HG03439 (cell line): ENCODE data around the gene REELD1.

Experiments used
- ATAC-seq: cut with Tn5 transposase; IDR thresholded peaks from one replicate; pipeline ENCODE4 v1.9.1; 2021; ENCODE audit warnings: mild to moderate bottlenecking, moderate library complexity; ENCODE audit not compliant: unreplicated experiment

Gene REELD1

DNA sequence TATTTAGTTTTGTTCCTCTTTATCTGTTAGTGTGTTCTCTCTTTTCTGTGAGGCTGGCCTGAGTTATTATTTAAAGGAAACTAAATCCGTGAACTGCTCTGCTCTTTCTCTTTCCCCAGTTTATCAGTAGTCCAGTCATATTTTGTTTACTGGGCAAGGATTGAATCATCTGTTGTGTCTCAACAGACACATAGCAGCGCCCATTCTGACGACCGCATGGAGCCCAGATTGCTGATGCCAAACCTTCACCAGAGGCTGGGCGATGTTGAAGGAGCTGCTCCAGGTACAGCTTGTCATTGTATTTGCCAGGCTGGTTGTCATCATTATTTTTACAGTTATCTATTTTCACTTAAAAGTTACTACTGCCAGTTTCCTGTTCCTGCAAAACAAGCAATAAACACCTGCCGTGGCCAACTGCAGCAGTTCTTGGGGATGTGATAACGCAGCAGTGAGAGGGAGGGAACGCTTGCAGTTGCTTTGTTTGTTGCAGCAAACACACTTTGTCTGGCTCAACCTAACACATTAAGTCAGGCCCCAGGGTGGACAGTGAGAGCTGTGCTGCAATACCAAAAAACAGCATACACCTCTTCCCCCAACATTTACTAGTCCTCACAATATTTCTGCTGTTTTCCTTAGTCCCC lies 10.1 kb downstream of the REELD1 start:
- ATAC-seq = no peak

DNA sequence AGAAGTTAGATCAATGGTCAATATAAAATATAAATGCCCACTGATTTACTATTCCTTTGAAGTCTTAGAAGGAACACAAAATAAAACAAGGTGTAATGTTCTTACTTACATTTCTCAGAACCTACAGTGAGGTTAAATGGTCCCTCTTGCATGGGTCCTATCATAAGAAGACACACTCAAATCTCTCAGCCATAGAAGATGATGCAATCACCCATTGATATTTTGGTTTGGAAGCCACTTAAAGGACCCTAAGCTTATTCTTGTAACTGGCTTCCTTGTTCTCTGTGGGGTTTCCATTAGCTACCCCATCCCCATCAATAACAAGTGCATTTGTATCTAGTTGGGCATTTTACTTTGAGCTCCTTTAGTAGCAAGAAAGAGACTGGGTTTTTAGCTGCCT lies 15.1 kb downstream of the REELD1 start:
- no peak for ATAC-seq

DNA sequence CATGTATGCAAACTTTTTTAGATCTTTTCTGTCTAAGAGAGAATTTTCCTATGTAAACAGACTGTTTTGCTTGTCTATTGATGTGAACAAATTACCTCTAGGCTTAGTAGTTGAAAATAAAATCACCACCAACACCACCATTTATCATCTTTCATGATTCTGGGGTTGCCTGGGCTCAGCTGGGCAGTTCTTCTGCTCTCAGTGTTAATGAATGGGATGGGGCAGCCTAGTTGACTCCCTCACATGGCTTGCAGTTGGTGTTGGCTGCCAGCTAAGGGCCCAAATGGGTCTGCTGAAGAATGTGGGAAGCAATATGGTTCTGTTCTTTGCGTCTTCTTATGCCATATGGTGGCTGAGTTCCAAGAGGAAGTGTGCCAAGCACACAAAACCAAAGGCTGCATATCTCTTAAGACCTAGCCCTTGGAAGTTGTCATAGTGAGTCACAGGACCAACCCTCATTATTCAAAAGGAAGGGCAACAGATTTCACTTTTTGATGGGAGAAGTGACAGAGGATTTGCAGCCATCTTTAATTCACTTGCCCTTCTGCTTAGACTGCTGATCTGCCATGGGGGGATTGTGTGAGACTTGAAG lies 17.9 kb downstream of the REELD1 start:
- ATAC-seq = no peak

DNA sequence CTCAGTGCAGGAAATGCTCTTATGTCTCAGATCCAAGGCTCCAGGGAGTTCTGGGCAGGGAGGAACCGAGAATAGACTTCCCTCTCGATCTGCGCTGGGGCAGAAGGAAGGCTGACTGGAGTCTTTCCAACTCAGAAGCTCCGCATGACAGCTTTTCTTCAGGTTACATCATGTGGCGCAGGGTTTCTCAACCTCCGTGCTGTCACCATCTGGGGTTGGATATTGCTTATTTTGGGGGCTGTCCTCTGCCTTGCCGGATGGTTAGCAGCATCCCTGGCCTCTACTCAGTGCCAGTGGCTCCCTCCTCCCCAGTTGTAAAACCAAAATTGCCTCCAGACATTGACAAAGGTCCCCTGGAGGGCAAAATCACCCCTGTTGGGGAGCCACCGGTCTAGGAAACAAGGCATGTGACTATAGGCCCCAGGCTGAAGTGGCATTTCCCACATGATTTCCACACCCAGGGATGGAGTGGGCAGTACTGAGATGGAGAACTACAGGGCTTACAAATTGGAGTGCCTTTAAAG lies 21.4 kb downstream of the REELD1 start:
- no peak for ATAC-seq

DNA sequence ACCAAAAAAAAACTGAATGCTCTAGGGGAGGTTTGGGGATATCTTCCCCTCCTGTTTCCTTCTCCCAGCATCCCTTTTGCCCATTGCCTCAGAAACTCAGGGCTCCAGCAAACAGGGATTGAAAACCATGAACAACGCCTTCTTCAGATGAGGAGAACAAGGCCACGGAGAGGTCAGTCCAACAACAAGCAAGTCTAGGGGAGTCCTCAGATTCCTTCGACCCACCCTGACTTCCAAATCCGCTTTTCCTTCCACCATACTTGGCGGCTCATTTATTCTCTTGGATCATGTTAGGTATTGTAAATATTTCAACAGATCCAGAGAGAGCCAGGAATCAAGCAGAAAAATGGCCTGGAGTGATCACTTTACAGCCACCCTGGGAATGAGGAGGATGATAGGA lies 21.9 kb downstream of the REELD1 start:
- ATAC-seq = no peak

DNA sequence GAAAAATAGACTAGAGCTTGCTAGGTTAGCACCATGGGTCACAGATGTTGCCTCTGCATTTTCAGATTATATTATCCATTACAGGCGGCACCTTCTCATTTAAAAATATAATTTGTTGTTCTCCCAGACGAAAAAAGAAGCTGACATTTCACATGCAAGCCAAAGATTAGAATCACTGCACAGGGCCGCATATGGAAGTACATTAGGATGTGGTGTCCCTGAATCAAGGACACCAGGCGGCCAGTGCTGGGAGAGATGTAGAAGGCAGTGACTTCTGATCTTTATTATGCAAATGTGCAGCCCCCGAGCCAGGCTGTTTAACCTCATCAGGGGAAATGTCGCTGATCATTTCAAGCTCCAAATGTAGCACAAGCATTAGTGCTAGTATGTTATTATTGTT lies 22.8 kb downstream of the REELD1 start:
- no peak for ATAC-seq

DNA sequence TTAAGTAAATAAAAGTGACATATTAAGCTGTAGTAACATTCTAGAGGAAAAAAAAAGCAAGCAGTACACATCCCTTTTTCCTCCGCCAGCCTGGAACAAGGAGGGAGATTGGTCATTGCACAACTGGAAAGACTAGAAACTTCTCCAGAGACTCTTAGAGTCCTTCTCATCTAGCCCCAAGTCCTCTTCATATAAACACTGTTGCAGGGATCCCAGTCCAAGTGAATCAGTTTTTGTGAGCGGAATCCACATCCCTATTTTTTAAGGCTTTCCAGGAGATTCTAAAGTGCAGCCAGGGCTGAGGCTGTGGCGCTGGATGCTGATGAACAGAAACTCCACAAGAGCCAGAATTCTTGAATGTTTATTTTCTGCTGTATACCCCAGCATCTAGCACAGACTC lies 23.8 kb downstream of the REELD1 start:
- no peak for ATAC-seq

DNA sequence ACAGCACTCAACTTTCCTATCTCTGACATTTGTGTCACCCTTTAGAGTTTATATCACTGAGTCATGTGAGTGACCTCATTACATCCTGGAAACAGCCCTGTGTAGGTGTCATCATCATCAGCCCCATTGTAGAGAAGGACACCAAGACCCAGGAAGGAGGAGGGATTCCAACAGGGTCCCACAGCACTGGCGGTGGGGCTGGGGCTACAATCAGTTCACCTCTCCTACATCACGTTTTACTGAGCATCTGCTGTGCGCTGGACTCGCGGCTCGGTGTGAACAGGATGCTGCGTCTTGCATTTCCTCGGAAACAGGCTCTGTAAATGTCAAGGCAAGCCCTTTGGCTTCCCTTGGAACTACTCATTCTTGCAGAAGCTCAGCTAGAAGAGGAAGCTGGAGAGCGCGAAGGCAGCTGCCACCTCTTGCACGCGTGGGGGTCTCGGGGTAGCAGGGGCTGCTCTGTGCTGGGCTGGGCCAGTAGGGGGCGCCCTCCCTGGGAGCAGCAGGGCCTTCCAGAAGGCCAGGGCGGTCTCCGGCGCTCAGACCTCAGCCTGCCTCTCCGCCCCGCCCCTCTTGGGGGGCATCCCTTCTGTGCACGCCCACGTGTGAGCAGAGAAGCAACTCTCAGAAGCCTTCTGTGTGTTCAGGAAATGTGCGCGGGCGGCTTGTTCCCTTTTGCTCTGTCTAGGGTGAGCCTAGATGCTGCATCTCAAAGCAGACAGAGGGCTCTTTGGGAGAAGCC lies 29.0 kb downstream of the REELD1 start:
- ATAC-seq = peak; percentile 90

DNA sequence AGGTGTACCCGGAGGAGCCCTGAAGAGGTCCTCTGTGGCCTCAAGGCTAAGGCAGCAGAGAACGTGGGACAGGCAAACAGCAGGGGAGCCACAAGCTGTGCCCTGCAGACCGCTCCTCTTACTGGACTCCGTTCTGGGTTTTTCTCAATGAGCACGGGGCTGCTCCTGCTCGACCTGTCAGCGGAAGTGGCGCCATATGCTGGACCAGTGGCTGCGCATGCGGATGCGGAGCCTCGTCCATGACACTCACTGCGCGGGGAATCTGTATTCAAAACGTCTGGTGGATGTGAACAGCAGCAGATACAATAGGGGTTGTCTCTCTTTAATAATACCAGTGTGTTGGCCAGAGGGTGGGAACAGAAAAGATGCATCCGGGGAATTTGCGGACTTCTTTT lies 29.5 kb downstream of the REELD1 start:
- ATAC-seq = no peak

DNA sequence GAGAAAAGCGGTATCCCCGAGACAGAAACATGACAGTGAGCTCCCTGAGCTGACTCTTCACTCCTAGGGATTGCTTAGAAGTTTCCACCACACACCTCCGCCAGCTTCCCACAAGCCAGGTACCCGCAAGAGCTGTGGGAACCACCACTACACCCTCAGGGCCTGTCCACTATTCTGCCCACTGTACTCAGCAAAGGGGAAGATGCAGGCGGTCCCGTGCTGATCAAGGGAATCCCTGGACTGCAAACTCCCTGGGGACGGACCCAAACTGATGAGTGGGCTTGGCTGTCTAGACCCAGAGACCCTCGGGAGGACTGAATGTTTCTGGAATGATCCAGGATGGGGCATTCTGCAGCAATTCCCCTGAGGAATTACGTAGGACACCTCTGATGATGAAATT lies 30.2 kb downstream of the REELD1 start:
- ATAC-seq = no peak

DNA sequence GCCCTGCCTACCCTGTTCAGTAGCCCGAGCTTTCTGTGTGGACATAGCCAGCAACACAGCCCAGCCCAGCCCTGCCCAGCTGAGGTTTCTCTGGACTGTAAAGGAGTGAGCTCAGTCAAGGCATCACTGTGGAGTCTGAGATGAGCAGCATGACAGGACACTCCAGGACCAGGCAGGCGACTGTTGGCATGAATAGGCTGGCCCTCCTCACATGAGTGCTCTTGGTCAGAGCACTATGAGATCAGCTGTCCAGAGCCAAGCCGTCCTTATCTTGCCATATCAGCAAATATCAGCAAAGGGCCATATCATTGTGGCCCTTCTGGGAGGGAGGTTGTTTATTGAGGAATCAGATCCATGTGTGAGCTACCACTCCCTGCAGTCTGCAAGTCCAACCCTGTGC lies 30.9 kb downstream of the REELD1 start:
- no peak for ATAC-seq

DNA sequence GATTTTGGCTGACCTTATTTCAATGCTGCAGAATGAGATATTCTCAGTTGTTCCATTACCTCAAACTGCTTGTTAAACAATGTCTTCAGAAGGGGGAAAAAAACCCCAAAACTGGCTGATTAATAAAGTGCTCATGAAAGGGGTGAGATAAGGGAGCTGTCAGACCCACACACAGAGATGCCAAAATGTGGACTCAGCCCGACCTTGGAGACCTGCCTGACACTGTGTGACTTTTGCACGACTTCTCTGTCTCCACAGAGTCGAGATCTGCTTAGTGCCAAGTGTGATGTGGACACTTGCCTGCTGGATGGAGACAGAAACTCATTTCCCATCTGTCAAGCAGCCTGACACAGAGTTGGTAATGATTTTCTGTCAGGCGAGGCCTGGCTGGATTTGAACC lies 31.5 kb downstream of the REELD1 start:
- no peak for ATAC-seq

DNA sequence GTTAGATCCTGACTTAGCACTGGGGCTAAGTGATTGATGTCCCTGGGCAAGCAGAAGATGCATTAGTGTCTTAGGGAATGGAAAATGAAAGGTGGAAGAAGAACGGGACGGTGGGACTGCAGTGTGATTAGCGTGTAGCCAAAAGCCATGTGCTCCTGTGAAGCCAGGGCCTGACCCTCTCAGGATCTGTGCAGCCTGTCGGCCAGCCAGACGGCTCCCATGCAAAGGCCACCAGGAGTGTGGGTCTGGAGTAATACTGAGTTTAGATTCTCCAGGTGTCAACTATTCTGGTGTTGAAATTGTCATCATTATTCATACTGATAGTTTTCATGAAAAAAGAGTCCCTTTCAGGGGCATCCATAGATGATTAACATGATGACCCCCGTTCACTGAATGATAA lies 32.0 kb downstream of the REELD1 start:
- no peak for ATAC-seq

DNA sequence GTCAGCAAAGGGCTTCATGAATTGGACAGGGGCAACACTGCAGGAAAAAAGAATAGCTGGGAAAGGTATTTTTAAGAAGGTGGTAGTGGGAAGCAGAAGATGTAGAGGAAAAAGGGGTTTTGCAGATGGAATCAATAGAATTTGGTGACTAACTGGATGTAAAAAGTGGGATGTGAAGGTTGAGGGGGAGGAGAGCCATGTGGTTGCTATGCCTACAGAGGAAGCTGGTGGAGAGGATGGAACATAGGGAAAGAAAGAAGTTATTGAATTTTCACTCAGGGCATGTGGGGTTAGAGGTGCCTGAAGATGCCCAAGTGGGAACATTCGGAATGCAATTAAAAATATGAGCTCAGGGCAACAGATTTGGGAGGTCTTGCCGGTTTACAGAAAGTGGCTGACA lies 33.0 kb downstream of the REELD1 start:
- ATAC-seq = no peak

DNA sequence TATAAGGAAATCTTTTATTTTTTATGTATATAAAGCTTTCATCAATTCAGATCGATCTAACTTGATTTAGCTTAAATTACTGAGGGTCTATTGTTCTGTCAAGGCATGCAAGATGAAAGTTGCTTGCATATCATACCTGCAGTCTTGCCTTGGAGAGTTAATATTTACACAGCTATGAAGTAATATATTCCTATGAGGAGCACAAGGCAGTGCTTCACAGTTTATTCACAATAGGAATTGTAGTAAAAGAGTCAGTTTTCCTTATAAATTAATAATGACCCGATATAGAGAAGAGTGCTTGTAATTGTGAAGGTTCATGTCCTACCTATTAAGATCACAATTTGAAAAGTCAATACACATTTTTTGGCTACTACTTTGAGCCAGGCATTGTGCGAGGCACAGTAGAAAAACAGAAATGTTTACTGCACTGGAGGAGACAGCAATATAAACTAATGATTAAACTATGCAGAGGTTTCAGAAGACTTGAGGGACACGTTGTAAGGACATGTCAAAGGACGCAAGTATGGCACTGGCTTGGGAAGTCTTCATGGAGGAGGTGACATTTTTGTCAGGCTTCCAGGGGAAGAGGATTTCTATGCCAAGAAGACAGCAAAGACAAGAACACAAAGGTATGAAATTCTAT lies 38.8 kb downstream of the REELD1 start:
- no peak for ATAC-seq

DNA sequence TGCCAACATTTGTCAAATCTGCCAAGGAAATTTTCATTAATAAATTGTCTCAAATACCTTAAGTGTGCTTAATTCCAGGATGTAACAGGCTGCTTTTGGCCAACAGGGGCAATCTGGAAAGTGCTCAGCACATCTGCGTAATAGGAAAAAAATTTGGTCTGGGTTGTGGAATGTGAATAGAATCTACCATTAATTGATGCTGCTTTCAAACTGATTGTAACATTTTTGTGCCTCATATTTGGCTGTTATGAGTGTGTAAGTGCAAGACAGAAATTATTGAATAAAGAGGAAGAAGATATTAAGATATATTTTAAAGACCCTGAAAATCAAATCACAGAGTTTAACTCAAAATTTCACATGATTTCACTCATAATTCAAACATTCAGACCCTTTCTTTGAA lies 41.1 kb downstream of the REELD1 start:
- no peak for ATAC-seq

DNA sequence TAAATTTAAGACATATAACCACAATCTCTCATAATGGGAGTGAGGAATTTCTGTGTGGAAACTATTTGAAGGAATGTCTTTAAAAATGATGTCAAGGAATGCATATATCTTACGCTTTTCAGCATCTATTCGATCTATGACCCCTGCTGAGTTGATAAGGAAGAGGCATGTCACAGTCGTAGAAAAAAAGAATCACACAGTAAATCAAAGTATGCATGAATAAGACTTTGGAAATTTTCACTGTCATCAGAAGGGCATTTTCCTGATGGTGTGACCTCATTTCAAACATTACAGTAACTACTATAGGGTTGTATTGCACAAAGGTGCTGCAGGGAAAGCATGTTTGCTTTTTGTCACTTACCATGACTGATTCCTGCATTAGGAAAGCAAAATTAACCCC lies 41.5 kb downstream of the REELD1 start:
- no peak for ATAC-seq

DNA sequence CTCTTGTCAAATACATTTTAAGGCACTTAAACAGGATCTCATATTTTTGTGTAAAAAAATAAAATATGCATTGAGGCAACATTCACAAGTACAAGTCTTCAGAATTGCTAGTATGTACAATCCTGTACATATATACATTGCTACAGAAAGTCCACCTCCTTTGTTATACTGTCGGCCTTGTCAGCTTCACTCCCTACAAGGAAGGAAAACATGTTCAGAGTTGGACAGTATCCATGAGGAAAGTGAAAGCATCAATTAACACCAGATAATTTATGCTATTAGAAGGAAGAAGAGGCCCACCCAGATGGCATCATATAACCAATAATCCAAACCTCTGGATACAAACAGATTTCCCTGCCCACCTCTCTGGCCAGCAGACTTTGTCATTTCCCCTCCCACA lies 42.0 kb downstream of the REELD1 start:
- no peak for ATAC-seq

DNA sequence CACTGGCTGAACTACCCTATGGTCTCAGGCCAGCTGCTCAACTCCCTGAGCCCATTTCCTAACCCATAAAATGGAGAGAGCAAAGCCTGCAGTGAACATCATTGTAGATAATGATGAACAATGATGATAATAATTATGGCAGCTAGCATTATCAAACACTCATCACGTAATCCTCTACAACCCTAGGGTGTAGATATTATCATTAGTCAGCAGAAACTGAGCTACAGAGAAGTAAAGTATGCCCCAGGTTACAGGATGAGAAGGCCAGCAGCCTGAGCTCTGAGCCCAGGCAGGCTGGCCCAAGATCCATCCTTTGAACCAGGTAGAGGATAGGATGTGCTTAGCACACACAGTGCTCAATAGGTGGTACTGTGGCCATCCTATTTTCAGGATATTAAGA lies 43.2 kb downstream of the REELD1 start:
- ATAC-seq = no peak

DNA sequence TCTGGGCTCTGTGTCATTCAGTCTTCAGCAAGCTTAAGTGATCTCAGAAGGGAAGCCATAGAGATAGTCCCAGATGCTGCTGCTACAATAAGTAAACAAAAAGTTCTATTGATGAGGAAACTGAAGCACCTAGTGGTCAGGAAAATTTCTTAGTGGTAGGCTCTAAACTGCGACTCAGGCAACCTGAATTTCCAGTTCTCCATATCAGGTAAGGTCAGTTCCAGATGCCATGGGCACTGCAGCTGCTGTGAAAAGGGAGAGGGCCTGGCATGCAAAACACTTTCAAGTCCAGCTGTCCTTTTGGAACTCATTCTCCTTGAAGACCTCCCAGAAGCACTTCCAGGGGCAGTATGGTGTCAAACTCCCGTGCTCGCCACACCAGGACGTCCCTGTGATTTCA lies 46.2 kb downstream of the REELD1 start:
- ATAC-seq = no peak

DNA sequence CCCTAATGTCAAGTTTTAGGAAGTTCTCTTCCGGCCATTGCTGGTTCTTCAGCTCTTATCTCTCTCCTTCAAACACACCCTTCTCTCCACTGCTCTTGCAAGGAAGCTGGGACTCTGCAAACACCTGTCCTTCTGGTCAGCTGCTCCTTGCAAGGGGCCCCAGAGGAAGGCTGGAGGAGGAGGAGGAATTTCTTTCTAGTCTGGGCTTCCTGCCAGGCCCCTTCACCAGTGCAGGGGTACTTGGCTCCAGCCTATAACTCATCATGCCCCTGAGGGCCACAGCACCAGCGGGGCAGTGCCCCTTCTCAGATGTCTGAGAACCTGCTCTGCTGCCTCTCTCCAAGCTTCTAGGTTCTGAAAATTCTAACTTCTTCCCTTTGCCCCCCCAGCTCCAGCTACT lies 46.7 kb downstream of the REELD1 start:
- ATAC-seq = no peak

DNA sequence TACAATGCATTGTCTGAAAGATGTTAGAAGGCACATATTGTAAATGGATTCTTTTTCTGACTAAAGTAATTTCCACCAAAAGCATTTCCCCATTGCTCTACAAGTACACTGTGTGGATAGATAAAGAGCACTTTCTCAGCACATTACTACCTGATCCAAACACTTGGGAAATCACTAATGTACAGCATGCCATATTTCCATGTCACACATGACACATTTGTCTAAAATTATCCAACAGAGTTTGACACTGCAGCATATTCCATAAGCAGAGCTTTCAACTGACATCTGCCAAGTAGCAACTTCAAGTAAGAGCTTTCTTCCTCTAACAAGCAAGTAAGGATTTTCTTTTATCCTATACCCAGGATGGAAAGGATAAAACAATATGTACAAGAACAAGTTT lies 49.5 kb downstream of the REELD1 start:
- no peak for ATAC-seq
